GM21390 (cell line): Measurements from ENCODE around the gene CREG2.
A peak's percentile ranks its signal among the peaks of the same experiment; 100 is the strongest.

Source experiments
- ATAC-seq: cut with Tn5 transposase; IDR thresholded peaks from one replicate; pipeline ENCODE4 v1.9.1; 2021; ENCODE audit not compliant: unreplicated experiment

The CREG2 gene

DNA sequence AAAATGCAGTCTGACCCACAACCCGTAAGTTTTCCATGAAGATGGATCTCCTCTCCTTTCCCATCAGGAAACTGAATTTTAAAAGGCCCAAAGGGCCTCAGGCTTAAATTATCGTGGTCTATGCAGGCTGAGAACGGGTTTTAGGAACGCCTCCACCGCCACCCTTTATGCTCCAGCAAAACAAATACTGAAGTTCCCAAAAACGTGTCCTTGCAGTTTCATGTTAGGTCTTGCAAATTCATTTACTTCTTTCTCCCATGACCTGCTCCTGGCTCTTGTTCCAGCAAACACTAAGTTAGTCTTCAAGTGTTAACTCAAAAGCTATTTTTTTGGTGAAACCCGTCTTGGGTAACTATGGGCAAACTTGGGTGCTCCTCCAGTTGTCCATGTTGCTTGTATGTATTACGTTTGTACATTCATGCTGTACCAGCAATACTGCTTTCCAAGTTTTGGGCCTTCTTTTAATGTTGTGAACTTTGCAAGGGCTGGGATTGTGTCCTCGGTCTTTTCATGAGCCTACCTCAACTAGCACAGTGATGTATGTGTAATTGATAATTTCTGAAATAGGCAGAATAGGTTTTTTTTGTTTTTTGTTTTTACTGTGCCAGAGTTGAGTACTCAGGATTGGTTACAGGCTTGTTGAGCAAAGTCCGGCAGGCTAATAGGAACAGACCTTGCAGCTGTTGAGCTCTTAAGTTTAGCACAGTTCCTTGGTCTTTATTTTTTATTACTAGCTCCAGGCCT lies 77.0 kb downstream of the CREG2 start:
- no peak for ATAC-seq

DNA sequence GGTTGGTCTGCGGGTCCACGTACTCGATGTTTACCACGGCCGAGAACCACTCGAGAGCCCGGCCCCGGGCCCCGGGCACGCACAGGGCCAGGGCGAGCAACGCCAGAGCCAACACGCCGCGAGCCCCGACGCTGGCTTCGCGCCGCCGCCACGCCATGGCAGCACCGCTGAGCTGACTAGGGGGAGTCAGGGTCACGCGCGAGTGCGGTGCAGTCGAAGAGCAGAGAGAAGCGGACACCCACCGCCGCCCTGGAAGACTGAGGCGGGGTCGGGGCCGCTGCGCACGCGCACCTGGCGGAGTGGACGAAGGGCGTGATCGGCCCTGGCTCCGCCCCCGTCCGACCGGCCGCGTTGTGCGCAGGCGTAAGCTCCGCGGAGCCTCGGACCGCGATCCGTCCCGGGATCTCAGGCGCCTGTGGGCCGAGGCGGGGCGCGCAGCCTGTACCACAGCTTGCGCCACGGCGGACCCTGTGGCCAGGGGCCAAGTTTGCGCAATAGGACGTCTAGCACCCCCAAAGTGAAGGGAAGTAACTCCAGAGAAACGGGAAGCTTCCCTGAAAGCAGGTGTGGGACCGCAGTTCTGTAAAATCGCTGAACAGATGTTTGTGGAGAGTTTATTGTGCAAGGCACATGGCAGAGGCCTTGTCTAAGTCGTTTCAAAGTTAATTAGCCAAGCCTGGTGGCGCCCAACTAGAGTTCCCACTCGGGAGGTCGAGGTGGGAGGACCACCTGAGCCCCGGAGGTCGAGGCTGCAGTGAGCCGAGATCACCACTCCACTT lies 78.7 kb downstream of the CREG2 start, which contains the start of gene RNF149:
RNF149 (minus strand) TSS at position 270 of the 779 bp plus-strand sequence; CDS start at position 157, 113 bp downstream.
- ATAC-seq = peak; percentile 65

DNA sequence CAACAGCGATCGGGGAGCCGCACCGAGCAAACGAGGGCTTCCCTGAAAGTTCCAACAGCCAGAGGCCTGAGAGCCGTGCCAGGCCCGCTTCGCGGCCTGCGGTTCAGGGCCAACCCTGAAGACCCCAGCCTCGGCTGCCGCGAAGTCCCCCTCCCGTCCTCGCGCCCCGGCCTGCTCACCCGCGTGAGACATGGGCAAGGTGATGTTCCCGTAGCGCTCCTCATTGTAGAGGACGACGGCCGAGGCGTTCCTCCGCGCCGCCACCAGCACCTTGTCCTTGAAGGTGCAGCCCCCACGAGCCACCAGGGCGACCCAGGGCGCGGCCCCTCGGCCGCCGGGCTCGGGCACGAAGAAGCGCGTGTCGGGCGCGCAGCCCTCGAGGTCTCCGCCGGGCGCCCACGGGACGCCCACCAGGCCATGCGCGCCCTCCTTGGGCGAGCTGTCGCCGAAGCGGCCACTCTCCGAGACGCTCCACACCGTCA lies 79.3 kb downstream of the CREG2 start:
- ATAC-seq = peak; percentile 7

DNA sequence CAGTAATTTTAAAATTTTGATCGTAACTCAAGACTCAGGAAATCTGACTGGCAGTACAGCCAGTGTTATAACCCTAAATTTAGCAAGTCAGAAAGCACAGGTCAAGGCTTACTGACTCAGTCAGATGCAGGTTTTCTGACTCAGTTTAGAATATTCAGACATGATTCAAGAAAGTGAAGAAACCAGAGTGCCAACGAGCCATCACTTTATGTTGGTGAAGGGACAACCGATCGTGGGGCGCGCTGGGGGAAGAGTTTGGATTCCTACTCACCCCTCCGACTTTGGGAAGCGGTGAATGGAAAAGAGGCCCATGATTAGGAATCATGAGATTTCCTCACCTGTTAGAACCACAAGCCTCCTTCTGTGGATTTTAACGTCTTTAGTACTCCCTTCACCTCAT lies 79.8 kb downstream of the CREG2 start:
- ATAC-seq = no peak

DNA sequence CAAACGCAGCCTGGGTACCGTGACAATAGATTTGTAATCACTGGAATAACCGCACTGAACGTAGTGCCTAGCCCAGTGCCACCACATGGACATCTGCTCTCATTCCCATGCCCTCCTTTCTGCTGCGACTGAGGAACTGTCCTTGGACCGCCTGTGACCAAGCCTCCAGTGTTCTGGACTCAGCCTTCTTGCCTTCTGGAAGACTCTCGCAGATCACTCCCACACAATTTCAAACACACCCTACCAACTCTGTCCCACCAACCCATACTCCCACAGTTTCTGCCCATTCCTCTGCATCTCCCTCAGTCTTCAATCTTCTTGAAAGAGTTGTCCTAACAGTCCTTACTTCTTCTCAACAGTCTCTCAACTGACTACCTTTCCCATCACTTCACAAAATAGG lies 80.9 kb downstream of the CREG2 start:
- peak; percentile 3 for ATAC-seq

DNA sequence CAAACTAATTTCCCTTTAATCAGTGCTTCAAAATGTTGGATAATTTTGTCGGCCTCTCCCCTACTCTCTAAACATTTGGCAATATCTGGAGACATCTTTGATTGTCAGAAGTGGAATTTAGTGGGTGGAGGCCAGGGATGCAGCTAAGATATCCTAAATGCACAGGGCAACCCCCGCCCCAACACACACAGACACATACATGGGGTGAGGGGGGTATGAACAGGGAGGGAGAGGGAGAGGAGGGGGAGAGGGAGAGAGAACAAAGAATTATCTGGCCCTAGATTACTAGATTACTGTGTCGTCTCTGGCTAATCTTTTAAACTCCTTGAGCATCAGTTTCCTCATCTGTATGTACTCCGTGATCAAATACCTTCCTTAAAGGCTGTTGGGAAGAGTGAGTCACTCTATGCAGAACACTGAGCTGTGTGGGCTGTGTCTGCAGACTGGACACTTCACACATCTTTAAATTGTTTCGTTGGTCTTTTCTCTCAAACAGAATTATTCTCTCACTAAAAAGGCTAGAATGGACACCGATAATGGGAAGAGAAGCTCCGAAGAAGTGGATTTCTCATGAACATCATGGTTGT lies 81.7 kb downstream of the CREG2 start:
- ATAC-seq = no peak

DNA sequence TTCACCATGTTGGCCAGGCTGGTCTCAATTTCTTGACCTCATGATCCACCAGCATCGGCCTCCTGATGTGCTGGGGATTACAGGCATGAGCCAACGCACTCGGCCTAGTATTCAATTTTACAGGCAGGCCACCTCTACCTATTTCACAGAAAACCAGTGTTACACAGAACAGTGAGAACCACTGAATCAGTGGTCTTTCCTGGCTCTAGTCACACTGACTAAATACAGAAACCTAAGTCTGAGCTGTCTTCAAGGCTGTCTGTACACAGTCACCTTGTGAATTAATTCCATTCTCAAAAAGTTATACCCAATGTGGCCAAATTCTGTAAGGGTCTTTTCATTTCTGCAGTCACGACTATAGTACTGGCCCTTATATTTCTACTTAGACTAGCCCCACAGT lies 82.3 kb downstream of the CREG2 start:
- no peak for ATAC-seq

DNA sequence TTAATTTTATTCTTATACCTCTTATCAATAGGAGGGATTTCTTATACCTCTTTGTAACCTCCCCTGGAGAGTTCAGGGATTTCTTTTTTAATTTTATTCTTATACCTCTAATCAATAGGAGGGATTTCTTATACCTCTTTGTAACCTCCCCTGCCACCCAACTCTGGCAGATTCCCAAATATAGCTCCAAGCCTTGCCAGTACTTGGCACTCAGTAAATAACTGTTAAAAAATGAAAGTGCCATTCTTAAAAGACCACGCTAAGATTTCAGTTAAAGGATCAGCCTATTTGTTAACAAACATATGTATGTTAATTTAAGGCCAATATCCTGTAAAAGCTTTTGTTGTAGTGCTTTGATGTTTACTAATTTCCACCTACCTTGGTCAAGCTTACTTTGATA lies 83.6 kb downstream of the CREG2 start:
- ATAC-seq = no peak

DNA sequence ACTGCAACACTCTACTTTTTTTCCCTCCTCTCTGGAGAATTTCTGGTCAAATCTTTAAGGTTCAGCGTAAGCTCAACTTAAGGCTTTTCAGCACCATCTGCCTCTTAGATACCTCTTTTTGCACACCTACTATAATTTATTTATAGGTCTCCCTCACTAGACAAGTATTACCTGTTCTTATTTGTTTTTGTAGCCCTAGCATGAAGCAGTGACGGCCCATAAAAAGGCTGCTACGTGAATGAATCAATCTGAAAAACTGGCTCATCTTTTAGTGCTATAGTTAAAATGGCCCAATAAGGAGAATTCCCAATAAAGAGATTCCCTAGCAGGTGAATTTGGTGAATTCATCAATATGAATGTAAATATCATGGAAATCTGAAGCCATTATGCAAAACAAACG lies 85.3 kb downstream of the CREG2 start:
- ATAC-seq = no peak

DNA sequence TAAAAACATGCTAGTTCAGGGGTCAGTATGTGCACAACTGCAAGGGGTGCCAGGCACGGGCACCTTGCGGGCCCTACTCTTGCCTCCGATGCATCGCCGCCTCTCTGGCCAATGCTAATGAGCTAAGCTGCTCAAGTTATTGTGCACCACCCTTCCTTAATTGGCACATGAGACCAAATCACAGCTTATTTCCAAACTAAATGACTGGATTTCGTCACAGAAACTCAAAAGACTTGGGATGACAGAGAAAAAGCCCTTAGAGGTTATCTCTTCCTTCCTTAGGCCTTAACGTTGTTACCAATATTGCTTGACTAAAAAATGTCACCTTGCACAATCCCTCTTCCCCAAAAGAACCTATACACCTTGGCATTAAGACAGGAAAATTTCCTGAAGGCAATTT lies 86.5 kb downstream of the CREG2 start:
- no peak for ATAC-seq

DNA sequence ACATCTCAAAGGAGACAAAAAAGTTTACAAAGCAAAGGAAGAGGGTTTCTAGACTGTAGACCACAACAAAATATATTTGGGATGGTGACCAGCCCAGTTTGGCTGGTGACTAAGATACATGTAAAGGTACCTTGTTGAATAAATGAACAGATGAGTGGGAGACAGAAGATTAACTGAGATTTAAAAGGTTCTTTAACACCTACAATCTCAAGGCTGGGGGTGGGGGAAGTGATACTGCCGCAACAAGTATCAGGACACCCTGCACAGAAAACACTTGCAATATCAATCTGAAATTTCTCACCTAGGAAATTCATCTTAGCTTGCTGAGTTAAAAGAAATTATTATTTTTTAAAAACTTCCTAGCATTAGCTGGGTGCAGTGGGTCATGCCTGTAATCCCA lies 87.1 kb downstream of the CREG2 start:
- no peak for ATAC-seq

DNA sequence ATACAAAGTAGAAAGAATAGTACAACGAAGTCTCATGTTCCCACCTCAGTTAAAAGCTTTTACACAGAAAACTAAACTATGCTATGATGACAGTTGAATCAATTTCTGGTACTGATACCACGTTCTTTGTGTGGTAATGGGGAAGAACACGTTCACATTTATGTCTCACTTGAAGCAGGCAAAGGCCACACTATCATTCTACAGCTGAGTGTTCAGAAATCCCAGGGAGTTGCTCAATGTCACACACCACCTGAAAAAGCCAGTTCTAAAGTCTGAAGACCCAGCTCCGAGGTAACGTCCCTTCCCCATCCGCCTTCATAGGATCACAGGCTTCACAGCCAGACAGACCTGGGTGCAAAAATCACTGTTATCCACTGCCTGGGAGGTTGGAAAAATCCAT lies 87.7 kb downstream of the CREG2 start:
- ATAC-seq = no peak

DNA sequence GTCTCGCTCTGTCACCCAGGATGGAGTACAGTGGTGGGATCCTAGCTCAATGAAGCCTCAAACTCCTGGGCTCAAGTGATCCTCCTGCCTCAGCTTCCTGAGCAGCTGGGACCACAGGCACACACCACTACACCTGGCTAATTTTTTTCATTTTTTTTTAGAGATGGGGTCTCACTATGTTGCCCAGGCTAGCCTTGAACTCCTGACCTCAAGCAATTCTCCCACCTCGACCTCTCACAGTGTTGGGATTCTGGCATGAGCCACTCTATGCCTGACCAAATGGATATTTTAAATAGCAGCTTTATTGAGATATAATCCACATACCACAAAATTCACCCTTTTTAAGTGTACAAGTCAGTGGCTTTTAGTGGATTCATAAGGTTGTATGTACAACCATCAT lies 89.9 kb downstream of the CREG2 start:
- no peak for ATAC-seq

DNA sequence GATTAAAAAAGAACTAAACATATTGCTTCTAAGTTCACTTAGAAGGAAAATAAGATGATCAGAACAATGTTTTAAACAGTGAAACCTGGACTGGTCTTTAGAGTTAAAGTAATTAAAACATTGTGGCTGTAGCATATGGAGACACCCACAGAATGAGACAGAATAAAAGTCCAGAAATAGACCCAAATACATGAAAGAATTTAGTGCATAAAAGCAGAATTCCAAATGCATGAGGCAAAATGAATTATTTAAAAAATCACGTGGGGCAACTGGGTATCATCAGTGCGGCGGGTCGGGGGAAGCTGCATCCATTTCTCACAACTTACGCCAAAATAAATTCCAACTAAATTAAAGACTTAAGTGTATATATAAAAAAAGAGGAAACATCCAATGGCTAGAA lies 90.9 kb downstream of the CREG2 start:
- ATAC-seq = no peak

DNA sequence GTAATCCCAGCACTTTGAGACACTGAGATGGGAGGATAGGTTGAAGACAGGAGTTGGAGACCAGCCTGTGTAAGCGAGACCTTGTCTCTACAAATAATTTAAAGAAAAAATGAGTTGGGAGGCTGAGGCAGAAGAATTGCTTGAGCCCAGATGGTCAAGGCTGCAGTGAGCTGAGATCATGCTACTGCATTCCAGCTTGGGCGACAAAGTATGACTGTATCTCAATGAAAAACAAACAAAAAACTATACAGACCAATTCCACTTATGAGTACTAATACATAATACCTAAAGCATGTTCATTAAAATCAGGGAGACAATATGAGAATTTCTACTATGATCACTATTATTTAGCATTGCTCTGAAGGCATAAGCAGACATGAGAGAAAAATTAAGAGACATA lies 91.4 kb downstream of the CREG2 start:
- ATAC-seq = no peak
